ENCODE results near the gene GANC. TPM values are rescaled to one million over a fixed set of nuclear protein-coding genes. Genes with fewer than 3 reads are reported as not detected.

Gene GANC
- total and polyA plus RNA-seq, 9 of the 15 experiments (the other 6 are each of a cell fraction or from before 2014, with no cell fraction given) = 10.9 to 19.0 (median 14.5) TPM

GRCh38 chr15:42284551-42284950 is 11.6 kb downstream of the GANC start:
- Histone ChIP-seq H3K27me3 (ENCODE audit: control insufficient read depth in 2 of 2, insufficient read depth in 2 of 2, low read length in 2 of 2) (no peaks in the 10 kb centered on the region), H3K9me1 (ENCODE audit: control insufficient read depth, insufficient read depth, low read length) (no peaks in the 10 kb centered on the region), H3K9me3 (replicated peaks; ENCODE audit: control insufficient read depth, insufficient read depth, low read depth, low read length) (no peaks in the 10 kb centered on the region), H3K79me2 (ENCODE audit: control insufficient read depth, insufficient read depth, low read length) (no peaks in the 10 kb centered on the region), H3K36me3 (ENCODE audit: control insufficient read depth, insufficient read depth, low read length) (peaks cover 9% of the 10 kb centered on the region; the same call in 1 of the 3 replicates), H3K9ac (ENCODE audit: insufficient read depth in 1 of 2, low read depth in 2 of 2, low read length in 2 of 2) (no peak overlapping the region), H4K20me1 (replicated peaks; ENCODE audit: control insufficient read depth, insufficient read depth, low read length) (no peaks in the 10 kb centered on the region), H3K27ac (ENCODE audit: extremely low read depth, low read depth, low read length) (no peak overlapping the region), H2AFZ (ENCODE audit: low read depth, low read length) (no peak overlapping the region), H3K4me2 (ENCODE audit: insufficient read depth, low read length) (no peak overlapping the region), H3K4me1 (replicated peaks in 1 of 2; ENCODE audit: control insufficient read depth in 2 of 2, insufficient read depth in 2 of 2, low read length in 2 of 2) (peaks cover 0 to 9% of the 10 kb centered on the region in 2 experiments; a peak in 3 of 5 replicates), H3K4me3 (no peak overlapping the region)
- no TSS peak for BruUV-seq (replicated peaks)
- DNase-seq (ENCODE audit: extremely low read depth in 1 of 4, low spot score in 3 of 4) (no peak), ATAC-seq (no peak), FAIRE-seq (no peak)
- POLR2A ChIA-PET = interaction anchor here (0.7 to 1.7 kb wide), 3 partner anchors 10 to 46 kb away, joined by 3 to 4 read pairs (median 3); no protein-coding TSS in a partner anchor
- intact Hi-C loops (cut with micrococcal nuclease) (no loop called here), in situ Hi-C loops (cut with MboI) (no loop called here)
- CTCF ChIA-PET (ENCODE audit: low intra/inter-chr PET ratio) = no interaction called here
- TF ChIP-seq SRSF1 (IDR thresholded peaks at IDR 0.05; ENCODE audit: low read depth, low read length) (no peak), MAX (CRISPR knock-in tag; IDR thresholded peaks at IDR 0.05) (no peak), ZNF384 (IDR thresholded peaks at IDR 0.05; ENCODE audit: low read depth, low read length) (no peak), FOXK1 (CRISPR knock-in tag; IDR thresholded peaks at IDR 0.05; ENCODE audit: borderline replicate concordance) (no peak), RREB1 (CRISPR knock-in tag; IDR thresholded peaks at IDR 0.05) (no peak), ZNF592 (IDR thresholded peaks at IDR 0.05) (no peak), YY1 (IDR thresholded peaks at IDR 0.05; ENCODE audit: borderline replicate concordance in 1 of 3, control insufficient read depth in 1 of 3, extremely low read depth in 1 of 3, insufficient read depth in 3 of 3, insufficient read length in 1 of 3, insufficient replicate concordance in 2 of 3, low read depth in 1 of 3, low read length in 2 of 3) (no peak), ZNF3 (CRISPR knock-in tag; IDR thresholded peaks at IDR 0.05) (no peak), SLC30A9 (CRISPR knock-in tag; IDR thresholded peaks at IDR 0.05) (no peak), ZNF785 (CRISPR knock-in tag; IDR thresholded peaks at IDR 0.05) (no peak), E2F1 (CRISPR knock-in tag; IDR thresholded peaks at IDR 0.05) (no peak)
